HG03520 (cell line): ENCODE results near the gene ABCG2.

Source experiments
- ATAC-seq: cut with Tn5 transposase; IDR thresholded peaks from one replicate; pipeline ENCODE4 v1.9.1; 2021; ENCODE audit warnings: mild to moderate bottlenecking, moderate library complexity; ENCODE audit not compliant: unreplicated experiment

Gene ABCG2

GRCh38 chr4:88158489-88159228 is at the start of gene ABCG2:
Gene ABCG2 (minus strand): TSS chr4:88158639. CDS start chr4:88139995, 18,644 bp downstream.
- ATAC-seq: peak; percentile 70

DNA sequence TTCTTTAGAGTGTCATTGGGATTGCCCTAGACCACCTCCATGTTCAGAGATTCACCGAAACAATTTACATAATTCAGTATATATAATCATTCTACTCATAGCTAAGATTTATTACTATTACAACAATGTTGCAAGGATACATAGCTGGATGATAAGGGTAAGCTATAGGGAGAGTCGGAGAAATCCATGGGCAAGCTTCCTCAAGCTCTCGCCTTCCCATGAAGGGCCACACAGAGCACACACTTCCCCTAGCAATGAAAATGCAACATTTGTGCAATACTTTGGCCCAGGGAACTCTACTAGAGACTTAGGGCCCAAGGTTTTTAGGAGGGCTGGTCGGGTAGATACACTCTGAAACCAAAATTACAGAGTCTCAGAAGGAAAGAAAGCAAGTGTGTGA is 49.7 kb upstream of the ABCG2 start:
- ATAC-seq: no peak

GRCh38 chr4:88207171-88207570 is 48.7 kb upstream of the ABCG2 start:
- no peak for ATAC-seq

DNA sequence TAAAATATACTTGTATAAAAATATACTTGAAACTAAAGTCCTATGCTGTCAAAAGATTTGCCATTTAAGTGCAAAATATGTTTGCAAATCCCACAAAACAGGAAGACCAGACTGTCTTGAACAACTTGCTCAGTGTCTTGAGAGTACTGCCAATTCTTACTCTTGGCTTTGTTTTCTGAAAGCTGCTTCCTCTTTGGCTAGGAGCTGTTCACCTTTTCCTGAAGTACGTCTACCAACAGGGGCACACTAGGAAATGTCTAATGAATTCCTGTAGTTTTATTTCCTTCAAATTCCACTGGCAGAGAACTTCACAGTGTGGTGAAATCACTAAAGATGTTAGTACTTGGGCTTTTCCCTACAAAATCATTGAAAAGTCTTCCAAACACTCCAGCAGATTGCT is 46.4 kb upstream of the ABCG2 start:
- ATAC-seq: no peak

GRCh38 chr4:88202443-88202842 is 44.0 kb upstream of the ABCG2 start:
- ATAC-seq: no peak

GRCh38 chr4:88200186-88200585 is 41.7 kb upstream of the ABCG2 start:
- no peak for ATAC-seq

DNA sequence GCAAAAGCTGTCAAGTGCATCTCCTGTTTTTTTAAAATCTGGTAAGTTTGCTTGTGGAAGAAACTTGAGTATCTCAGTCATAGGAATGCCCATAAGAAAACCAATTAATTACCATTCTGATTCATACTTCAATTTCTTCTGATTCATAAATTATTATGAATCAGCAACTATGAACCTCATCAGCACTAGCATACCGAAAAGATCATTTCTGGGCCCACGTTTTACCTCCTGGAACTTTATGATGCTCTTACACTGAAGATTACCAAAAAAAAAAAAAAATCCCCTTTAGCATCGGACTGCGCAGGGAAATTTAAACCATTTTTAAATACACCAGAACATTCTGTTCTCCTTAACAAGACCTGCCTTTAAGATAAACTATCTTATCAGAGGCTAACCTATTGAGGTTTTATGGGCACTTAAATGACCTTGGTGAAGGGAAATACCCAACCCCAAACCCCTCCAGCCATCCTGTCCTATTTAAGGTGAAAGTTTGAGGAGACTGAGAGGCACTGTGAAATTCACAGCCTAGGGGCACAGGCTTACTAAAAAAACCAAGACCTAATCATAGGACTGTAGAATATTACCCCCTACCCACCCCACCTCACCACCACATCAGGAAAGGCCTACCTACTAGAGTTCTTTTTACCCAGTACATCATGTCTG is 38.2 kb upstream of the ABCG2 start:
- no peak for ATAC-seq

- ATAC-seq: no peak
Observed at GRCh38 chr4:88196013-88196365, 37.5 kb upstream of the ABCG2 start.

- no peak for ATAC-seq
Observed at GRCh38 chr4:88195328-88196012, 37.0 kb upstream of the ABCG2 start.

GRCh38 chr4:88191404-88191803 is 33.0 kb upstream of the ABCG2 start:
- ATAC-seq: no peak

DNA sequence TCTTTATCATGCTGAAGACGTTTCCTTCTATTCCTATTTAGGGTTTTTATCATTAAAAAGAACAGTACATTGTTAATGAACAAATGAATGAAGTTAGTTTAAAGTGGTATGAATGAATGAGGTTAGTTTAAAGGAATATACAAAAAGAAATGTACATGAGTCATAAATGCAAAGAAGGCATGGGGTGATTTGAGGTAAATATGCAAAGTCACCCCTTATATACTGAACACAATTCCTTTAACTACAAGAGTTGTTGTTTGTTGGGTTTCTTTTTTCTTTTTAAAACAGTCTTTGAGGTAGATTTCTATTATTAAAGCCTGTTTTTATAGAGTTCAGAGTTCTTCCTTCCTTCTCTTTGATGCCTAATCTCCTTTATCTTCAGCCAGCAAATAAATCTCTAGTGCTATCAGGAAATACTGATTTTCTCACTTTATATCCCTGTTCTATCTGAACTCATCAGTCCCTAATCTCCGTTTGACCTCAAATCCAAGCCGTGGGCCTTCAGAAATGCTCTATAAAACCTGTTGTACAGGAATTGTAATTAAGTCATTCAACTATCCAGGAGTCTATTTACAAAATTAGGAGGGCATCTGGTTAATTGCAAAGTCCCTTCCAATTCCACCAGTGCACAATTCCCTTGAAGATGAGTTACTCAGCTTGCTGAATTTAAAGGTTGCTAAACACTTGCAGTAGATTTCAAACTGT is 31.6 kb upstream of the ABCG2 start:
- no peak for ATAC-seq

DNA sequence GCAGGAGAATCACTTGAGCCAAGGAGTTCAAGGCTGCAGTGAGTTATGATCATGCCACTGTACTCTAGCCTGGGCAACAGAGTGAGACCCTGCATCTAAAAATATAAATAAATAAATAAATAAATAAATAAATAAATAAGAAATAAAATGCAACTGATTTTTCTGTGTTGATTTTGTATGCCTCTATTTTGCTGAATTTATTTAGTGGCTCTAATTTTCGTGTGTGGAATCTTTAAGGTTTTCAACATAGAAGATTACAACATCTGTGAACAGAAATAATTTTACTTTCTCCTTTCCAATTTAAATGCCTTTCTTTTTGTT is 30.9 kb upstream of the ABCG2 start:
- no peak for ATAC-seq

- no peak for ATAC-seq
Observed at GRCh38 chr4:88188738-88189417, 30.4 kb upstream of the ABCG2 start.

DNA sequence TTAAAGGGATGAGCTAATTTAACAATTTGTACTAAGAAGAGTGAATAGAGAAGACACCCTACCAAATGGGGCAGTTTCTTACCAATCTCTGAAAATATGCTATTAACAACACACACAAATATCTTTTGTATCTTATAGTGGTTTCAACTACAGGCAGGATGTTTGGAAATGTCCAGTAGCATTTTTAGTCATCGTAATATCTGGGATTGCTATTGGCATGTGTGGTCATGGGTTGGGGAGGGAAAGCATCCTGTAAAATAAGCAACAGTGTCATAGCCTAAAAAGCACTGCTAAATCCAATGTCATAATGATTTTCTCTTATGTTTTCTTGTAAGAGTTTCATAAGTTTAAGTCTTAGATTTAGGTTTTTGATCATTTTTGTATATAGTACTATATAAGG is 29.3 kb upstream of the ABCG2 start:
- no peak for ATAC-seq

GRCh38 chr4:88185906-88186305 is 27.5 kb upstream of the ABCG2 start:
- no peak for ATAC-seq

DNA sequence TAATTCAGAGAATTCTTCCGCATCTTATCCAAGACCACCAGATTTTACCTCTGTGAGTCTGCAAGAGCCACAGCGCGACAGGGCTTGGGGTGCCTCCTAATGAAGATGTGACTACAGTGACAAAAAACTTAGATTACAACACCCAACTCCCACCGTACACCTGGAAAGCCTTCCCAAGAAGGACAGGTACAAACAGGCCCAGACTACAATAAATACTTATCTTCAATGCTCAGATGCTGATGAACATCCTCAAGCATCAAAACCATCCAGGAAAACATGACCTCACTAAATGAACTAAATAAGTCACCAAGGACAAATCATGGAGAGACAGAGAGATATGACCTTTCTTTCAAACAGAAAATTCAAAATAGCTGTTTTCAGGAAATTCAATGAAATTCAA is 20.8 kb upstream of the ABCG2 start:
- ATAC-seq: no peak

DNA sequence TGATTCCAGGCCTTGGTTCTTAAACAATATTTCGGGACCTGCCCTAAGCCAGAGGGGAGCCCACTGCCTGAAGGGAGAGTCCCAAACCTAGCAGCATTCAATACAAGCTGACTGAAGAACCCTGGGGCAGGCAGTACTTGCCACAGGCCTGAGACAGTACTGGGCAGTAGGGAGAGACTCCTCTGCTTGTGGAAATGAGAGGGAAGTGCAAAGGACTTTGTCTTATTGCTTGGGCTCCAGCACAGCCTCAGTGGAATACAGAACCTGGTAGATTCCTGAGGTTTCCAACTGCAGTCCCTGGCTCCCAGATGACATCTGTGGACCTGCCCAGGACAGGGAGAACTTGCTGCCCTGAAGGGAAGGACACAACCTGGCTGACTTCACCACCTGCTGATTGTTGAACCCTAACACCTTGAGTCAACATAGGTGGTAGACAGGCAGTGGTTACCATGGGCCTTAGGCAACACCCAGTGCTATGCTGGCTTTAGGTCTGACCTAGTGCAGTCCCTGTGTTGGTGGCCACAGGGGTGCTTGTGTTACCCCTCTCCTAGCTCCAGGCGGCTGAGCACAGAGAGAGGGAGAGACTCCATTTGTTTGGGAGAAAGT is 20.3 kb upstream of the ABCG2 start:
- no peak for ATAC-seq

GRCh38 chr4:88177983-88178625 is 19.7 kb upstream of the ABCG2 start:
- no peak for ATAC-seq

GRCh38 chr4:88172987-88173386 is 14.5 kb upstream of the ABCG2 start:
- ATAC-seq: no peak

GRCh38 chr4:88171206-88171605 is 12.8 kb upstream of the ABCG2 start:
- no peak for ATAC-seq
